T follicular helper cell (primary cell): Measurements from ENCODE around the gene PCBP1.
A peak's percentile ranks its signal among the peaks of the same experiment; 100 is the strongest.
"Not testable (repeated sequence)": the region's sequence is repeated elsewhere in the genome, so short reads cannot be mapped to it uniquely, and the experiment has no call there.

Experiments used
- DNase-seq: peaks from one replicate; pipeline ENCODE4 v3.0.0-alpha.2; 2020; ENCODE audit warnings: low read depth

PCBP1 gene

DNA sequence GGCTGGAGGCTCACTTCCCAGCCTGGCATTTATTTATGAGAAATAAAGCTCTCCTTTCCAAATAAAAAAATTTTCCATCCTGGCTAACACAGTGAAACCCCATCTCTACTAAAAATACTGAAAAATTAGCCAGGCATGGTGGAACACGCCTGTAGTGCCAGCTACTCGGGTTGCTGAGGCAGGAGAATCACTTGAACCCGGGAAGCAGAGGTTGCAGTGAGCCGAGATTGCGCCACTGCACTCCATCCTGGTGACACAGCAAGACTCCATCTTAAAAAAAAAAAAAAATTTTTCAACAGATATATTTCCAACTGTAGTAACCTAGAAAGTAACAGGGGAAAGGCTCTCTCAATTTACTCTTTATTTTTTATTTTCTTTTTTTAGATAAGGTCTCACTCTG lies 6.1 kb upstream of the PCBP1 start:
- no peak for DNase-seq

DNA sequence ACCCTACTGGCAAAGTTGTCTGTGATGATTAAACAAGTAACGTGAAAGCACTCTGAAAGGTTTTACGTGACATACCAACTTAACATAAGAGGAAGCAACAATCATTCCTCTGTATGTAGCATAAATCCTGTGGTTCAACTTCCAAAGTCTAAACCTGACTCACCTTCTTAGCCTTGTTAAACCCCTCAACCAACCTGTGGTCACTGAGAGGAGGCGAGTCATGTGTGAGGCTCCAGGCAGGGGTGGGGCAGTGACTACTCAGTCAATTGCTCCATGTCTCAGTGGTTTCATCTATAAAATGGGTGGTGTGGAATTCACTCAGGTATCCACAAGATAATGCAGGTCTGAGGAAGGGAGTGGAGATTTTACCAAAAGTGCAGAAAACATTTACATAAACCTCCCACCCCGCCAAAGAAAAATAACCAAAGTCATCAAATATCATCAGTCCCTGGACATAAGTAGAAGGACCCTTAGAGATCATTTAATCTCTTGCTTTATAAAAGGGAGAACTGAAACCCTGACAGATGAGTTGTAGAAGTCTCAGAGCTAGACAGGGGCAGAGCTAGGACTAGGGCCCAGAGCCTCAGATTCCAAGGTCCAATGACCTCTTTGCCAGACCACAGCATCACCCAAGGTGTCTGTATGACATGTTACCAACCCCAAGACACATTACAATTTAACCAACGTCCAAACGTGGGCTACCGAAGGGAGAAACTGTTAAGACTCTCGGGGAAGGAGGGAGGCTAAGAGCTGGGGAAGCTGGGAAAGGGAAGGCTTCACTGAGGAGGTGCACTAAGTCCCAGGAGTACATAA lies 3.7 kb upstream of the PCBP1 start:
- no peak for DNase-seq

DNA sequence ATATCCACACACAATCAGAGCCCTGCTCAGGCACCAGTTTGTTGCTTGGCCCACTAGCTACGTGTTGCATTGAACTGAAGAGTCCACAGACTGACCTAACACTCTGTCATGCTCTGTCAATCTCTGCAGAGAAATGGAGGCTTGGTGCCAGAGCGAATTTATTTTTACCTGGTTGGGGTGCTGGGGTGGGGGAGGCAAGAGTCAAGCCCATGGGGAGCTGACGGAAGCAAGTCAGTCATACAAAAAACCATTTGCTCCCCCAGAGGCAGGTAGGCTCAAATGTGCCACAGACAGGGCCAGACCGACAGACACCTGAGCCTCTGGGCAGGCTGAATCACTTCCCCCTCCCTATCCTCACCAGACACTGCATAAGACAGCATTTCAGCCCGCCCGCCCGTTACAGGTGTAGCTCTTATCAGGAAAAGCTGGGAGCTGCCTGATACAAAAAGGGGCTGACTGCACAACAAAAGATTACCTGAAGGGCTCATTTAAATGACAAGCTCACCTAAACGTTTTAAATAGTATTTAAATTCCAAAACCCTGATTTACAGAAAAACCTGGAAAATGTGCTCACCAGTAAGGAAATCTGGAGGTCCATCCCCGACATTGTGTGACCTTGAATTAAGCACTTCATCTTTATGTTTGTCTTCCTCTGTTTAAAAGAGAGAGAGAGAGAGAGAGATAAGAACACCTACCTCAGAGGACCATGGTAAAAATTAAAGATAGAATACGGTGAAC lies 2.1 kb upstream of the PCBP1 start:
- peak; percentile 64 for DNase-seq

DNA sequence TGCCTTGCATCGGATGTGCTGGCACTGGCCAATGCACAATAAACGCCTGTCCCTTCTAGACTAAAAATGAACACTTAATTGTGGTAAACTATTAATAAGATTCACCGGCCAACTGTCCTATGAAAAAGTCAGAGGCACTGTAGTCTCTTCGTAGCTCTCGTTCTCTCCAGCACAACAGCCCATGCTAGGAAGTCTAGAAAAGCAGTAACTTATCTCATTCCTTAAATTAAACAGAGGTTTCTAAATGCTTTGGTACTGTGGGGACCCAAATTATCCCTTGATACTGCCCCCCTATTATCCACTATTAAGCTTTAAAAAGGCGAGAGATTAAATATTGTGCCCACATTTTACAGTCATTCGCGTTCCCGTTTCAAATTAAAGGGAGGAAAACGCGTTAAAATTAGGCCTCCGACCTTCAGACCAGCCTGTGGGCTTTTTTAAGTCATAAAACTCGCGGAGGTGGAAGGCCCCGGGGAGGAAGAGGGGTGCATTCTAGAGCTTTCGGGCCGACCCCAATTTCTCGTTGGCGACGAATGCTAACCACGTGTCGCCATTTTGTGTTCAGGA lies 1.5 kb upstream of the PCBP1 start:
- DNase-seq: no peak

DNA sequence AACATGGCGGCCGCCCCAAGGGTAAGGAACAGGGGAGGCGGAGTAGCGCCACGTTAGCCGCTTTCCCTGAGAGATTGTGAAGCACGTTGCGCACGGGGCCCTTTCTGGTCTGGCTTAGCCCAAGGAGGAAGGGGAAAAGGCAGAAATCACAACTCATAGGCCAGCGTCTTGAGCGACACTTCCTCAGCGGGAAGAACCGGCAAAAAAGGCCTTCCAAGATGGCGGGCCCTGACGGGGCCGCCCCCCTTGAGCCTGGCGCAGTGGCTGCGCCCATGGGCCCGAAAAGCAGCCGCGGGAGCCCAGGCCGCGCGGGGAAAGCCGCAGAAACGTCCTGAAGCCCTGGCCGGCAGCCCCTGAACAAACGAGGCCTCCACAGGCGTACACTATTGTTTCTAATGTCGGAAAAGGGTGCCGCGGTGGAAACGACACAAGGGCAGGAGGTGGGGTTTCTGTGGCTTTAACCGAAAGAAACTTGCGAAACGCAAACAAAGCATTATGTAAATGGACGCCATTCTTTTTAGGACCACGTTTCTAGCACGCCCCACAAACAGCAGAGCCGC lies 919 bp upstream of the PCBP1 start:
- DNase-seq: peak; percentile 60

DNA sequence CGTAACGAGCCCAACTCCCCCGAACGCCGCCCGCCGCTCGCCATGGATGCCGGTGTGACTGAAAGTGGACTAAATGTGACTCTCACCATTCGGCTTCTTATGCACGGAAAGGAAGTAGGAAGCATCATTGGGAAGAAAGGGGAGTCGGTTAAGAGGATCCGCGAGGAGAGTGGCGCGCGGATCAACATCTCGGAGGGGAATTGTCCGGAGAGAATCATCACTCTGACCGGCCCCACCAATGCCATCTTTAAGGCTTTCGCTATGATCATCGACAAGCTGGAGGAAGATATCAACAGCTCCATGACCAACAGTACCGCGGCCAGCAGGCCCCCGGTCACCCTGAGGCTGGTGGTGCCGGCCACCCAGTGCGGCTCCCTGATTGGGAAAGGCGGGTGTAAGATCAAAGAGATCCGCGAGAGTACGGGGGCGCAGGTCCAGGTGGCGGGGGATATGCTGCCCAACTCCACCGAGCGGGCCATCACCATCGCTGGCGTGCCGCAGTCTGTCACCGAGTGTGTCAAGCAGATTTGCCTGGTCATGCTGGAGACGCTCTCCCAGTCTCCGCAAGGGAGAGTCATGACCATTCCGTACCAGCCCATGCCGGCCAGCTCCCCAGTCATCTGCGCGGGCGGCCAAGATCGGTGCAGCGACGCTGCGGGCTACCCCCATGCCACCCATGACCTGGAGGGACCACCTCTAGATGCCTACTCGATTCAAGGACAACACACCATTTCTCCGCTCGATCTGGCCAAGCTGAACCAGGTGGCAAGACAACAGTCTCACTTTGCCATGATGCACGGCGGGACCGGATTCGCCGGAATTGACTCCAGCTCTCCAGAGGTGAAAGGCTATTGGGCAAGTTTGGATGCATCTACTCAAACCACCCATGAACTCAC lies 673 bp downstream of the PCBP1 start:
- no peak for DNase-seq

DNA sequence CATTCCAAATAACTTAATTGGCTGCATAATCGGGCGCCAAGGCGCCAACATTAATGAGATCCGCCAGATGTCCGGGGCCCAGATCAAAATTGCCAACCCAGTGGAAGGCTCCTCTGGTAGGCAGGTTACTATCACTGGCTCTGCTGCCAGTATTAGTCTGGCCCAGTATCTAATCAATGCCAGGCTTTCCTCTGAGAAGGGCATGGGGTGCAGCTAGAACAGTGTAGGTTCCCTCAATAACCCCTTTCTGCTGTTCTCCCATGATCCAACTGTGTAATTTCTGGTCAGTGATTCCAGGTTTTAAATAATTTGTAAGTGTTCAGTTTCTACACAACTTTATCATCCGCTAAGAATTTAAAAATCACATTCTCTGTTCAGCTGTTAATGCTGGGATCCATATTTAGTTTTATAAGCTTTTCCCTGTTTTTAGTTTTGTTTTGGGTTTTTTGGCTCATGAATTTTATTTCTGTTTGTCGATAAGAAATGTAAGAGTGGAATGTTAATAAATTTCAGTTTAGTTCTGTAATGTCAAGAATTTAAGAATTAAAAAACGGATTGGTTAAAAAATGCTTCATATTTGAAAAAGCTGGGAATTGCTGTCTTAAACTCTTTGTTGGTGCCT lies 1.4 kb downstream of the PCBP1 start:
- no peak for DNase-seq

DNA sequence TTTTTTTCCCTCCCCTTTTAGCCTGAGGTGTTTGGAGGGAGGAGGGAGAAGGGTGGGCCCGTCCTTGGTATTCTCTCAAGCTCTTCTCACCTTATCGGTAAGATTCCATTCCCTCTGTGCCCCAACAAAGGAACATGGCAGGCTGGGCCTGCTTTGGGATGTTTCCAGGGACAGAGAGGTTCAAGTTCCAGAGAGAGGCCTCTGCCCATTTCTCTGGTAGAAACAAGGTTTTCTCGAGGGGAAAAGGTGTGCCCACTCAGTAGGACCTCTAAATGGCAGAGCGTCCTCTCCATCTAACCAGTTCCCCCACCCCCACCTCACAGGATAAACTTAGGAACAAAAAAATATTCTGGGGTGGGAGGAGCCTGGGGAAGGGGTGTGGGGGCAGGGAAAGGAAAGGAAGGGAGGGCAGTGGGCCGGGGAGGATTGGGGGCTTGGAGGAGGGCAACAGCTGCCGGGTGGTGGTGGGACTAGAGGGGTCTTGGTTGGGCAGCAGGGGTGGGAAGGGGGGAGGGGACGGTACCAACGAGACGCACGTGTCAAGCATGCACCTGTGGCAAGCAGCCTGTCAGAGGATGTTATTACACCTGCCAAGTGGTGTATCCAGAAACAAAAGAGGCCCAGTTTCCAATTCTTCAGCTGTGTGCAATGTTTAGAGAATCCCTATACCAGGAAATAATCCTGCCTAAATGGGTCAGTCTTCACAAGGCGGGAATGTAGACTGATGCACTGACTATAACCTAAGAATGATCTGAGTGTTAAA lies 2.1 kb downstream of the PCBP1 start:
- DNase-seq: no peak

DNA sequence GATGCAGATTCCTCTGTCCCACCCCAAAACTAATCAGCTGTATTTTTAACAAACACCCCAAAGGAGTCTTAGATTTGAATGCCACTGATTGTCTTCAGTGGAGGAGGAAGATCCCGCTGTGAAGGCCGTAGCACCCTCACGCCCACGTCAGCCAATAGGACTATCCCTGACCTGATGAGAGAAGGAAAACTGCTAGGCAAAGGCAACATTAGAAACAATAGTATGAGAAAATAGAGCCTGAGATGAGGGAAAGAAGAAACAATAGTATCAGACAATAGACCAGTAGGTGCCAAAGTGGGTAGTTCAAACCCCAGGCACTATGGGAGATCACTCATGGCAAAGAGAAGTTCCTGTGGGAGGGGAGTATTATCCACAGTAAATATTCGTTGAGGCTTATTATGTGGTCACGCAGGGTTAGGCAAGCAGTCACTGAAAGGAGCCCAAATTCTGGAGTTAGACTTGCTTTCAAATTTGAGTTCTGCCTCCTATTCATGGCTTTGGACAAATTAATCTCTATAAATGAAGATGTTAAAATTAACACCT lies 2.8 kb downstream of the PCBP1 start:
- no peak for DNase-seq

DNA sequence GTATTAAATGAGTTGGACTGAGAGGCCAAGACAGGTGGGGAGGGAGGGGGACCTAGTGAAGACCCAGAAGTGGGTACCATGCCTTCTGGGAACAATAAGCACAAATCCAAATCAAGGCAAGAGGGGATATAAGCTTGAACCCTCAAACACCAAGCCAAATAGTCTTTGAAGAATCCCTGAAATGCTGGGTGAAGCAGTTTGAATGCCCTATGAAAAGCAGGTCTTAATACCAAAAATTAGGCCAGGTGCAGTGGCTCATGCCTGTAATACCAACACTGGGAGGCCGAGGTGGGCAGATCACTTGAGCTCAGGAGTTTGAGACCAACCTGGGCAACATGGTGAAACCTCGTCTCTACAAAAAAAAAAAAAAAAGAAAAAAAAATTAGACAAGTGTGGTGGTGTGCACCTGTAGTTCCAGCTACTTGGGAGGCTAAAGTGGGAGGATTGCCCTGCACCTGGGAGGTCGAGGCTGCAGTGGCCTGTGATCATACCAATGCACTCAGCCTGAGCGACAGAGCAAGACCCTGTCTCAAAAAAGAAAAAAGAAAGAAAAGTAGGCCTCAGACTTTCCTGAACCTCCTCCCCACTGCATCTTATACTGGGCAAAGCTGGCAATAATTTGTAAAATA lies 3.5 kb downstream of the PCBP1 start:
- no peak for DNase-seq

DNA sequence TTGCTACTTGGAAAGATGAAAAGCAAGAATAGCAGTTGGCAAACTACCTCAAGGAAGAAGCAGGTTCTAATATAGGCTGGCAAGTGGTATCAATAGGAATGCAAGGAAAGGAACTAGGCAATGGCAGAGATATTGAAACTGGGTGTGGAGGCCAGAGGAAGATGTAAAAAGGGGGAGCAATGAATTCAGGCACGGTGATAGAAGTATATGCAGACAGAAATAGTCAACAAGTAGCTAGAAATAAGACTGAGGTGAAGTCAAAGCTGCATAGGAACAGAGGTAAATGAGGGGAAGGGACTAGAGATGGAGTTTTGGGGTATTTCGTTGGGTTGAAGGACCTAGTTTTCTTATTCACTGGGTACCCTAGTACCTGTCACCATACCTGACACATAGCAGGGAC lies 4.1 kb downstream of the PCBP1 start:
- DNase-seq: no peak

DNA sequence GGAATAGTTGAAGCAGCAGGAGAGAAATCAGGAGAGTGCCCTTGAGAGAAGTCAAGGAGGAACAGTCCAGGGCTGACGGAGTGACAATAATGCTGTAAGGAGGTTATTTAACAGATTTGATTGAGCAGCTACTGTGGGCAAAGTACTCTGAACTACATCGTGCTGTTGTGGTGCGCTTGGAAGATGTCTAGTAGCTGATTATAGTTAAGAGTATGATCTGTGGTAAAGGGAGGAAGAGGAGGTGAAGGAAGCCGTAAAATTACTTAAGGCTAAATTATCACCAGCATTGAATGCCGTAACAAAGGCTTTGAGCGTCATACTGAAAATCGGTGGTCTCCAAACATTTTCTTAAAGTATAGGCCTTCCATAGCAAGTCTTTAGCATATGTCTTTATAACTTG lies 4.5 kb downstream of the PCBP1 start:
- DNase-seq: no peak

DNA sequence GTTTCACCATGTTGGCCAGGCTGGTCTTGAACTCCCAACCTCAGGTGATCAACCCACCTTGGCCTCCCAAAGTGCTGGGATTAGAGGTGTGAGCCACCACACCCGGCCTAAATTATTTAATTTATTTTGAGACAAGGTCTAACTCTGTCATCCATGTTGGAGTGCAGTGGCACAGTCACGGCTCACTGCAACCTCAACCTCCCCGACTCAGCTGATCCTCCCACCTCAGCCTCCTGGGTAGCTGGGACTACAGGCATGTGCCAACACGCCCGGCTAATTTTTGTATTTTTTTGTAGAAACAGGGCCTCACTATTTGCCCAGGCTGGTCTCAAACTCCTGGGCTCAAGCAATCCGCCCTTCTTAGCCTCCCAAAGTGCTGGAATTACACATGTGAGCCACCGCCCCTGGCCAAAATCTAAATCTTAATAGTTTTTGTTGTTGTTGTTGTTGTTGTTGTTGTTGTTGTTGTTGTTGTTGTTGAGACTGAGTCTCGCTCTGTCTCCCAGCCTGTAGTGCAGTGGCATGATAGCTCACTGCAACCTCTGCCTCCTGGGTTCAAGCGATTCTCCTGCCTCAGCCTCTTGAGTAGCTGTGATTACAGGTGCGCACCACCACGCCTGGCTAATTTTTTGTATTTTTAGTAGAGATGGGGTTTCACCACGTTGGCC lies 5.4 kb downstream of the PCBP1 start:
- DNase-seq: not testable (repeated sequence)

DNA sequence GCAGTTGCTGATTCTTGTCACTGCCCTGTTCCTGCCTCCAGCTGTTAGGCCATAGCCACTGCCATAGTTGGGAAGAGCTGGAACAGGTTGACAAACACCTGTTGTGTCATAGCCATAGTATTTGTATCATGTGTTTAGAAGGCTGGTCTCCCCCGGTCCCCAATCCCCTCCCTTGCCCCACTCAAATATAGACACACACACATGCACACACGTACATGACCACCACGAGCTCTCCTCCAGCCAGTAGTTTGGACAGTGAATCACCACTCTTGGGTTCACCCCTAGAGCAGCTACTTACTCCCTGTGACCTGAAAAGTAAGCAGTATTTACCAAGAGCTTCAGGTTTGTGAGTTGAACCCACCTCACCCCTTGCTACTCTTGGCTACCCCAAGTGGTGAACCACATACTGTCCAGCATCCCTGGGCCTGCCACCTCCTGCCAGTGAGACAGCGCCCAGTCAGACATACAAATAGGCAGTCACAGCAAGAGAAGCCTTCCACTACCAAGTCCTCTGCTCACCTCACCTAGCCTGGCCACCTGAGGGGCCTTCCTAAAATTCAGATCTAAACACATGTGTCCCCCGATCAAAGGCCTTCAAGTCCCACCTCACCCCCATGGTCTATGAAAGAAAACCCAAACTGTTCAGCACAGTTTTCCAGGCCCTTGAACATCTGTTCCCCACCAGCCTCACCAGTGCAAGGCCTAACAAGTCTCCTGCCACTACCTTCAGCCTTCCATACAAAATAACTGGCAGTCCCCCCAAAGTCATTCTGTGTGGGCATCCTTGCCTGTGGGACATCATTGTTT lies 7.1 kb downstream of the PCBP1 start:
- DNase-seq: no peak

DNA sequence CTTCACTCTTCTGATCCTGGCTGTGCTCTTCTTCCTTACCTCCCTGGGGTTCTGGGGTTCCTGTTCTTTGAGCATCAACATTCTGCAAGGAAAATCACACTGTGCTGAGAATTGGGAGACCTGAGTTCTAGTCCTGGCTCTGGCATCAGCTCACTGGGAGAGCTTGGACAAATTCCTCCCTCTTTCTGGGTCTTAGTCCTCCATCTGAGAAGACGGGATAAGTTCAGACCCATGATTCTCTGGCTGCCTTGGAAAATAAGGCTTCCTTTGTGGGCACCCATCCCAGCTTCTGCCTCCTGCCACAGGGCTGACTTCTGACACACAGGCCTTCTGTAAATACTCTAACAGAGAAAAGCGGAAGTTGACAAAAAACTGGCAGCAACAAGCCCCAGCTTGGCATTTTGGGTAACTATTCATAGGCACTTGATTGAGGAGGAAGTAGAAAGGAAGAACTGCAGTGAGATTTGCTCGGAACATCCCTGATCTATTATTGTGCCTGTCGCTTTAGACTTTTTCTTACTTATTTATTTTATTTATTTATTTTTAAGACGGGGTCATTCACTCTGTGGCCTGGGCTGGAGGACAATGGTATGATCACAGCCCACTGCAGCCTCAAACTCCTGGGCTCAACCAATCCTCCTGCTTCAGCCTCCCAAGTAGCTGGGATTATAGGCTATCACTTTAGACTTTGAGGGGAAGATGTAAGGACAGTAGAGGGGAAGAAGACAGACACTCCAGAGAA lies 7.9 kb downstream of the PCBP1 start:
- DNase-seq: peak; percentile 34

DNA sequence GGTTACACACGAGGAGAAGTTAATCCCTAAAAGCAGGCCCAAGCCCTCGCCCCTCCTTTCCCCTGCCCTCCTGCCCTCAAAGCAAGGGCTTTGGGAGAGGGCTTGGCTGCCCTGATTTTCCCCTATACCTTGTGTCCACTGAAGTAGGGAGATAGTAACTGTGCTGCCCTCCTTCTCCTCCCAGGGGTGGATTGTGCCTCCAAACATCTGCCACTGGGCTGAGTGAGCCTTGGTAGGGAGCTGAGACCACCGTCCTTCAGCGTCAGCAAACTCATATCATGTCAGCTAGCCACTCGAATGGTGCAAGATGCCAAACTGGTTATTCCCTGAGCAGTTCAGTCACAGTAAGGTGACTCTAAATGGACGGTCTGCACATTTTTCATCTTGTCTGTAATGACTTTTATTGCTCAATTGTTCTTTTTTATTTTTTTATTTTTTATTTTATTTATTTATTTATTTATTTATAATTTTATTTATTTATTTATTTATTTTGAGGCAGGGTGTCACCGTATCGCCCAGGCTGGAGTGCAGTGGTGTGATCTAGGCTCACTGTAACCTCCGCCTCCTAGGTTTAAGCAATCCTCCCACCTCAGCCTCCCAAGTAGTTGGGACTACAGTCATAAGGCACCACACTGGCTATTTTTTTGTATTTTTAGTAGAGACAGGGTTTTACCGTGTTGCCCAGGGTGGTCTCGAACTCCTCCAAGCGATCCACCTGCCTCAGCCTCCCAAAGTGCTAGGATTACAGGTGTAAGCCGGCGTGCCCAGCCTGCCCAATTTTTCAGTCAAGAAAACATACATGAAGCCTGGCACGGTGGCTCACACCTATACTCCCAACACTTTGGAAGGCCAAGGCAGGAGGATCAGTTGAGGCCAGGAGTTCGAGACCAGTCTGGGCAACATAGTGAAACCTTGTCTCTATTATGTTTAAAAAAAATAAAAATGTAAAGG lies 8.7 kb downstream of the PCBP1 start:
- no peak for DNase-seq
